Stimulated activated CD8-positive, alpha-beta memory T cell treated with anti-CD3 and anti-CD28 coated beads, Interleukin-7, amount 100 ng/mL, for 4 hours (primary cell): ENCODE results near the gene TM7SF2.
"Not testable (repeated sequence)": the region's sequence is repeated elsewhere in the genome, so short reads cannot be mapped to it uniquely, and the experiment has no call there.

Source experiments
- DNase-seq, 2 donors: peaks; one replicate each; pipeline ENCODE4 v3.0.0-alpha.2; 2020; ENCODE audit warnings: low read depth in 2 of 2

Gene TM7SF2

GRCh38 chr11:65129649-65130441 is 18.2 kb downstream of the TM7SF2 start:
- no peak for DNase-seq

- no peak for DNase-seq
Measured at GRCh38 chr11:65130631-65131416, 19.2 kb downstream of the TM7SF2 start.

- no peak for DNase-seq
Measured at GRCh38 chr11:65131417-65131776, 19.7 kb downstream of the TM7SF2 start.

GRCh38 chr11:65131895-65132237 is 20.2 kb downstream of the TM7SF2 start:
- DNase-seq = no peak

- DNase-seq = no peak
Measured at GRCh38 chr11:65132238-65132987, 20.7 kb downstream of the TM7SF2 start.

- DNase-seq = peak in 1 of 2 donors; percentile 27
Measured at GRCh38 chr11:65132988-65133700, 21.5 kb downstream of the TM7SF2 start.

GRCh38 chr11:65133724-65134123 is 22.1 kb downstream of the TM7SF2 start:
- no peak for DNase-seq

- peak; percentile 88 to 89 for DNase-seq
Measured at GRCh38 chr11:65134240-65134951, 22.7 kb downstream of the TM7SF2 start, which contains the start of gene SYVN1. TSS of gene SYVN1 (minus strand) at chr11:65134519. CDS start at chr11:65133601, 918 bp downstream.

- DNase-seq = peak; percentile 72 to 80
Measured at GRCh38 chr11:65134952-65135632, 23.4 kb downstream of the TM7SF2 start.

GRCh38 chr11:65135633-65136145 is 24.0 kb downstream of the TM7SF2 start:
- no peak for DNase-seq

- DNase-seq = no peak
Measured at GRCh38 chr11:65136515-65137096, 24.9 kb downstream of the TM7SF2 start.

- DNase-seq = no peak
Measured at GRCh38 chr11:65141896-65142494, 30.3 kb downstream of the TM7SF2 start.

- no peak for DNase-seq
Measured at GRCh38 chr11:65147352-65148075, 35.8 kb downstream of the TM7SF2 start.

- no peak for DNase-seq
Measured at GRCh38 chr11:65148657-65149056, 37.0 kb downstream of the TM7SF2 start.

GRCh38 chr11:65150131-65150508 is 38.4 kb downstream of the TM7SF2 start:
- DNase-seq = not testable (repeated sequence)

- no peak for DNase-seq
Measured at GRCh38 chr11:65150509-65151299, 39.0 kb downstream of the TM7SF2 start.

GRCh38 chr11:65151331-65151899 is 39.7 kb downstream of the TM7SF2 start:
- DNase-seq = no peak

GRCh38 chr11:65152122-65152521 is 40.5 kb downstream of the TM7SF2 start:
- no peak for DNase-seq
